Right renal cortex interstitium (tissue), 3 donors: ENCODE data around the gene ESPN. TPM values are rescaled to one million over a fixed set of nuclear protein-coding genes. Genes with fewer than 3 reads are reported as not detected.
"Not testable (repeated sequence)": the region's sequence is repeated elsewhere in the genome, so short reads cannot be mapped to it uniquely, and the experiment has no call there.

Experiments used
- DNase-seq, 3 donors: peaks; one replicate each; pipeline ENCODE4 v3.0.0-alpha.2; 2013; ENCODE audit warnings: low read depth in 3 of 3, low spot score in 2 of 3
- polyA plus RNA-seq, 3 donors: library from polyadenylated mRNA; unstranded; fragments of 120-200 nt; gene quantifications; one replicate each; pipeline ENCODE4 v1.2.1, GENCODE V29; 2013; ENCODE audit not compliant: insufficient read length in 3 of 3

Gene ESPN
- polyA plus RNA-seq, 3 donors: 10.4 to 14.4 (median 12.2) TPM

- DNase-seq: no peak
Observed at GRCh38 chr1:6491966-6492365, 67.4 kb downstream of the ESPN start.

GRCh38 chr1:6493834-6494223 lies 69.3 kb downstream of the ESPN start:
- not testable (repeated sequence) for DNase-seq

GRCh38 chr1:6494627-6495026 lies 70.1 kb downstream of the ESPN start:
- no peak for DNase-seq

GRCh38 chr1:6495041-6495441 lies 70.5 kb downstream of the ESPN start:
- no peak for DNase-seq

- DNase-seq: no peak
Observed at GRCh38 chr1:6495540-6496364, 71.2 kb downstream of the ESPN start.

GRCh38 chr1:6496365-6496721 lies 71.8 kb downstream of the ESPN start:
- no peak for DNase-seq

- DNase-seq: no peak
Observed at GRCh38 chr1:6496890-6497214, 72.3 kb downstream of the ESPN start.

- DNase-seq: no peak
Observed at GRCh38 chr1:6497215-6497866, 72.8 kb downstream of the ESPN start.

- DNase-seq: no peak
Observed at GRCh38 chr1:6497867-6498575, 73.4 kb downstream of the ESPN start.

- DNase-seq: no peak
Observed at GRCh38 chr1:6498576-6499111, 74.1 kb downstream of the ESPN start.

- DNase-seq: no peak
Observed at GRCh38 chr1:6499296-6499695, 74.7 kb downstream of the ESPN start.

GRCh38 chr1:6500544-6501278 lies 76.1 kb downstream of the ESPN start:
- no peak for DNase-seq

- no peak for DNase-seq
Observed at GRCh38 chr1:6501279-6501813, 76.8 kb downstream of the ESPN start.

GRCh38 chr1:6502000-6502891 lies 77.7 kb downstream of the ESPN start:
- DNase-seq: no peak

GRCh38 chr1:6503884-6504602 lies 79.5 kb downstream of the ESPN start:
- DNase-seq: no peak

- DNase-seq: no peak
Observed at GRCh38 chr1:6504887-6505286, 80.3 kb downstream of the ESPN start.

- DNase-seq: no peak
Observed at GRCh38 chr1:6505367-6506209, 81.0 kb downstream of the ESPN start.
